HG03460 (cell line): ENCODE measurements around the gene ZC3H4.
"Not testable (repeated sequence)": the region's sequence is repeated elsewhere in the genome, so short reads cannot be mapped to it uniquely, and the experiment has no call there.

Source experiments
- ATAC-seq: cut with Tn5 transposase; IDR thresholded peaks from one replicate; pipeline ENCODE4 v1.9.1; 2021; ENCODE audit not compliant: unreplicated experiment

Gene ZC3H4

GRCh38 chr19:47089767-47090350 lies 23.7 kb downstream of the ZC3H4 start:
- no peak for ATAC-seq

- ATAC-seq = no peak
These were observed 27.3 kb downstream of the ZC3H4 start for GRCh38 chr19:47086280-47086679.

- no peak for ATAC-seq
These were observed 28.6 kb downstream of the ZC3H4 start for GRCh38 chr19:47084879-47085439.

GRCh38 chr19:47082493-47082892 lies 31.1 kb downstream of the ZC3H4 start:
- no peak for ATAC-seq

- no peak for ATAC-seq
These were observed 32.5 kb downstream of the ZC3H4 start for GRCh38 chr19:47081095-47081494.

GRCh38 chr19:47078351-47078750 lies 35.2 kb downstream of the ZC3H4 start:
- ATAC-seq = not testable (repeated sequence)

- no peak for ATAC-seq
These were observed 37.6 kb downstream of the ZC3H4 start for GRCh38 chr19:47075941-47076340.

GRCh38 chr19:47075179-47075810 lies 38.3 kb downstream of the ZC3H4 start:
- no peak for ATAC-seq

- ATAC-seq = no peak
These were observed 39.0 kb downstream of the ZC3H4 start for GRCh38 chr19:47074621-47075020.

- no peak for ATAC-seq
These were observed 40.0 kb downstream of the ZC3H4 start for GRCh38 chr19:47073574-47073973.

- no peak for ATAC-seq
These were observed 41.3 kb downstream of the ZC3H4 start for GRCh38 chr19:47072323-47072722.

GRCh38 chr19:47071731-47072130 lies 41.8 kb downstream of the ZC3H4 start:
- no peak for ATAC-seq

GRCh38 chr19:47070756-47071155 lies 42.8 kb downstream of the ZC3H4 start:
- ATAC-seq = no peak

- no peak for ATAC-seq
These were observed 43.8 kb downstream of the ZC3H4 start for GRCh38 chr19:47069795-47070194.

- no peak for ATAC-seq
These were observed 44.6 kb downstream of the ZC3H4 start for GRCh38 chr19:47068876-47069406.

GRCh38 chr19:47068246-47068645 lies 45.3 kb downstream of the ZC3H4 start:
- ATAC-seq = no peak

- no peak for ATAC-seq
These were observed 46.2 kb downstream of the ZC3H4 start for GRCh38 chr19:47067215-47067847.

GRCh38 chr19:47066376-47067214 lies 47.0 kb downstream of the ZC3H4 start:
- no peak for ATAC-seq

GRCh38 chr19:47065242-47065641 lies 48.3 kb downstream of the ZC3H4 start:
- ATAC-seq = no peak

GRCh38 chr19:47063874-47064273 lies 49.7 kb downstream of the ZC3H4 start:
- ATAC-seq = no peak

- ATAC-seq = no peak
These were observed 55.0 kb downstream of the ZC3H4 start for GRCh38 chr19:47058621-47059022.
